ENCODE results near the gene TET3.

DNA sequence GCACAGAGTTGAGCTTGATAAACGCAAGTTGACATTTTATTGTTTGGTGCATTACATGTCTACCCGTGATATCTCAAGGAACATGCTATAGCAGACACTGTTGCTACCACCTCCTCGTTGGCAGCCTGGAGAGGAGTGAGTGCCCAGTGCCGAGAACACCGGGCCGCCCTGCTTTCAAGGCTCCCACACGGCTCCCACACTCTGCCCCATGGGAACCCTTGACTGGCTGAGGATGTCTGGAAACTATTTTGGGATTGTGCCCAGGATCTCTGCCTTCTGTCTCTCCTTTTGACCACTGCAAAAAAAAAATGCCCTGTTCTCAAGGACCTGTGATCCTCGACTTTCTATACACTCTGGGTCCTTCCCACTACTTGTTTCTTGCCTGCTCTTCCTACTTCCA is 21.1 kb downstream of the TET3 start:
- TF ChIP-seq, protein P1, sequence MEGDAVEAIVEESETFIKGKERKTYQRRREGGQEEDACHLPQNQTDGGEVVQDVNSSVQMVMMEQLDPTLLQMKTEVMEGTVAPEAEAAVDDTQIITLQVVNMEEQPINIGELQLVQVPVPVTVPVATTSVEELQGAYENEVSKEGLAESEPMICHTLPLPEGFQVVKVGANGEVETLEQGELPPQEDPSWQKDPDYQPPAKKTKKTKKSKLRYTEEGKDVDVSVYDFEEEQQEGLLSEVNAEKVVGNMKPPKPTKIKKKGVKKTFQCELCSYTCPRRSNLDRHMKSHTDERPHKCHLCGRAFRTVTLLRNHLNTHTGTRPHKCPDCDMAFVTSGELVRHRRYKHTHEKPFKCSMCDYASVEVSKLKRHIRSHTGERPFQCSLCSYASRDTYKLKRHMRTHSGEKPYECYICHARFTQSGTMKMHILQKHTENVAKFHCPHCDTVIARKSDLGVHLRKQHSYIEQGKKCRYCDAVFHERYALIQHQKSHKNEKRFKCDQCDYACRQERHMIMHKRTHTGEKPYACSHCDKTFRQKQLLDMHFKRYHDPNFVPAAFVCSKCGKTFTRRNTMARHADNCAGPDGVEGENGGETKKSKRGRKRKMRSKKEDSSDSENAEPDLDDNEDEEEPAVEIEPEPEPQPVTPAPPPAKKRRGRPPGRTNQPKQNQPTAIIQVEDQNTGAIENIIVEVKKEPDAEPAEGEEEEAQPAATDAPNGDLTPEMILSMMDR (IDR thresholded peaks at IDR 0.05; ENCODE audit: low read depth, low read length), result no peak
- TF ChIP-seq EZH2phosphoT487 (IDR thresholded peaks at IDR 0.05; ENCODE audit: low read depth), result no peak

All from OCI-LY3 (cell line).